GM21717 (cell line): ENCODE measurements around the gene ZMIZ1.
A peak's percentile ranks its signal among the peaks of the same experiment; 100 is the strongest.

Source experiments
- ATAC-seq: cut with Tn5 transposase; IDR thresholded peaks from one replicate; pipeline ENCODE4 v1.9.1; 2021; ENCODE audit warnings: mild to moderate bottlenecking, moderate library complexity; ENCODE audit not compliant: unreplicated experiment

Gene ZMIZ1

GRCh38 chr10:79135790-79136189 lies 67.0 kb downstream of the ZMIZ1 start:
- no peak for ATAC-seq

- ATAC-seq, result no peak
These were observed 67.7 kb downstream of the ZMIZ1 start for GRCh38 chr10:79136236-79137005.

GRCh38 chr10:79137300-79137756 lies 68.6 kb downstream of the ZMIZ1 start:
- ATAC-seq, result peak; percentile 10

- peak; percentile 69 for ATAC-seq
These were observed 69.1 kb downstream of the ZMIZ1 start for GRCh38 chr10:79137826-79138225.

- no peak for ATAC-seq
These were observed 69.8 kb downstream of the ZMIZ1 start for GRCh38 chr10:79138449-79139123.

GRCh38 chr10:79139124-79139835 lies 70.5 kb downstream of the ZMIZ1 start:
- ATAC-seq, result no peak

GRCh38 chr10:79140085-79140793 lies 71.5 kb downstream of the ZMIZ1 start:
- no peak for ATAC-seq

GRCh38 chr10:79140855-79141254 lies 72.1 kb downstream of the ZMIZ1 start:
- no peak for ATAC-seq

- no peak for ATAC-seq
These were observed 73.3 kb downstream of the ZMIZ1 start for GRCh38 chr10:79142064-79142491.

- no peak for ATAC-seq
These were observed 74.0 kb downstream of the ZMIZ1 start for GRCh38 chr10:79142522-79143309.

GRCh38 chr10:79143879-79144278 lies 75.1 kb downstream of the ZMIZ1 start:
- no peak for ATAC-seq

GRCh38 chr10:79144351-79145173 lies 75.8 kb downstream of the ZMIZ1 start:
- no peak for ATAC-seq

- no peak for ATAC-seq
These were observed 76.4 kb downstream of the ZMIZ1 start for GRCh38 chr10:79145174-79145483.

GRCh38 chr10:79145517-79146470 lies 77.0 kb downstream of the ZMIZ1 start:
- no peak for ATAC-seq

GRCh38 chr10:79146611-79147130 lies 77.9 kb downstream of the ZMIZ1 start:
- no peak for ATAC-seq

GRCh38 chr10:79147306-79147705 lies 78.5 kb downstream of the ZMIZ1 start:
- no peak for ATAC-seq

- no peak for ATAC-seq
These were observed 79.2 kb downstream of the ZMIZ1 start for GRCh38 chr10:79147796-79148451.
